KOPT-K1 (cell line): ENCODE results near the gene SIRT7.

Experiments used
- H3K27ac ChIP-seq: fragments of 200-600 bp; sonication (generic); 2 replicates; pipeline ENCODE4 v1.5.1; 2016; ENCODE audit warnings: antibody characterized with exemption, mild to moderate bottlenecking, low read depth, low read length; ENCODE audit not compliant: poor library complexity, severe bottlenecking
- H3K36me3 ChIP-seq: fragments of 200-600 bp; sonication (generic); 2 replicates; pipeline ENCODE4 v1.5.1; 2017; ENCODE audit warnings: antibody characterized with exemption, mild to moderate bottlenecking, low read length, moderate library complexity; ENCODE audit not compliant: insufficient read depth
- H3K9me3 ChIP-seq: fragments of 200-600 bp; sonication (generic); 2 replicates; pipeline ENCODE4 v1.5.1; 2017; ENCODE audit warnings: antibody characterized with exemption, low read length, mild to moderate bottlenecking; ENCODE audit not compliant: insufficient read depth, poor library complexity, severe bottlenecking

Gene SIRT7

GRCh38 chr17:81942167-81942553, 24.2 kb upstream of the SIRT7 start:
- no peaks in the 10 kb centered on the region for H3K36me3 ChIP-seq
- H3K9me3 ChIP-seq = no peaks in the 10 kb centered on the region
- H3K27ac ChIP-seq = no peak overlapping the region

- Histone ChIP-seq H3K27ac (no peak overlapping the region), H3K36me3 (no peaks in the 10 kb centered on the region), H3K9me3 (no peaks in the 10 kb centered on the region)
These were observed 23.6 kb upstream of the SIRT7 start for GRCh38 chr17:81941484-81942166.

GRCh38 chr17:81940538-81941483, 22.8 kb upstream of the SIRT7 start:
- no peaks in the 10 kb centered on the region for H3K9me3 ChIP-seq
- H3K27ac ChIP-seq = no peak overlapping the region
- H3K36me3 ChIP-seq = no peaks in the 10 kb centered on the region

- Histone ChIP-seq H3K36me3 (no peaks in the 10 kb centered on the region), H3K9me3 (no peaks in the 10 kb centered on the region), H3K27ac (no peak overlapping the region)
These were observed 22.0 kb upstream of the SIRT7 start for GRCh38 chr17:81939881-81940385.

GRCh38 chr17:81939218-81939617, 21.2 kb upstream of the SIRT7 start:
- Histone ChIP-seq H3K36me3 (no peaks in the 10 kb centered on the region), H3K27ac (no peak overlapping the region), H3K9me3 (no peaks in the 10 kb centered on the region)

GRCh38 chr17:81935709-81936084, 17.7 kb upstream of the SIRT7 start:
- Histone ChIP-seq H3K36me3 (no peaks in the 10 kb centered on the region), H3K9me3 (no peaks in the 10 kb centered on the region), H3K27ac (no peak overlapping the region)

GRCh38 chr17:81934850-81935708, 17.1 kb upstream of the SIRT7 start:
- H3K27ac ChIP-seq = no peak overlapping the region
- no peaks in the 10 kb centered on the region for H3K36me3 ChIP-seq
- no peaks in the 10 kb centered on the region for H3K9me3 ChIP-seq

- H3K27ac ChIP-seq = no peak overlapping the region
- no peaks in the 10 kb centered on the region for H3K9me3 ChIP-seq
These were observed 16.3 kb upstream of the SIRT7 start for GRCh38 chr17:81934098-81934757.

GRCh38 chr17:81933178-81933699, 15.3 kb upstream of the SIRT7 start:
- no peaks in the 10 kb centered on the region for H3K9me3 ChIP-seq
- H3K27ac ChIP-seq = no peak overlapping the region
- H3K36me3 ChIP-seq = no peaks in the 10 kb centered on the region

More at GRCh38 chr17:81934098-81934757, 16.3 kb upstream of the SIRT7 start:
- H3K36me3 ChIP-seq = no peaks in the 10 kb centered on the region

GRCh38 chr17:81932333-81932983, 14.5 kb upstream of the SIRT7 start:
- no peaks in the 10 kb centered on the region for H3K9me3 ChIP-seq
- no peak overlapping the region for H3K27ac ChIP-seq
- H3K36me3 ChIP-seq = no peaks in the 10 kb centered on the region

GRCh38 chr17:81931557-81932332, 13.8 kb upstream of the SIRT7 start:
- Histone ChIP-seq H3K36me3 (no peaks in the 10 kb centered on the region), H3K9me3 (no peaks in the 10 kb centered on the region), H3K27ac (no peak overlapping the region)

- no peaks in the 10 kb centered on the region for H3K36me3 ChIP-seq
- H3K9me3 ChIP-seq = no peaks in the 10 kb centered on the region
- H3K27ac ChIP-seq = no peak overlapping the region
These were observed 13.2 kb upstream of the SIRT7 start for GRCh38 chr17:81931189-81931556.
